ENCODE data around the gene SNX5.

DNA sequence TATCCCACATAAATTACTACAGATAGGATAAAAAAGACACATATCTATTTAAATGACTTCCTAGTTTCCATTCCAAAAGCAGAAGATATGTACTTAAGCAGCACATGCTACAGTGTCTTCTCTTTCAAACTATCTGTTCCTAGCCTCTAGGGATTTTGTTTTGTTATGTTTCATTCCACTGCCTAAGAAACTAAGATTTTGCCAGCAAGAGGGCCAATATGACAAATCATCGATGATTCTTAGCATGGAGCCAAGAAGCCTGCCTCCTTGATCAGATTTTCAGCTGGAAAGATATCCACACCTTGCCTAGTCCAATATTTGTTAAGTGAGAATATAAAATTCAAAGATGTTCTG is 7.0 kb downstream of the SNX5 start:
- TF ChIP-seq, protein P1, sequence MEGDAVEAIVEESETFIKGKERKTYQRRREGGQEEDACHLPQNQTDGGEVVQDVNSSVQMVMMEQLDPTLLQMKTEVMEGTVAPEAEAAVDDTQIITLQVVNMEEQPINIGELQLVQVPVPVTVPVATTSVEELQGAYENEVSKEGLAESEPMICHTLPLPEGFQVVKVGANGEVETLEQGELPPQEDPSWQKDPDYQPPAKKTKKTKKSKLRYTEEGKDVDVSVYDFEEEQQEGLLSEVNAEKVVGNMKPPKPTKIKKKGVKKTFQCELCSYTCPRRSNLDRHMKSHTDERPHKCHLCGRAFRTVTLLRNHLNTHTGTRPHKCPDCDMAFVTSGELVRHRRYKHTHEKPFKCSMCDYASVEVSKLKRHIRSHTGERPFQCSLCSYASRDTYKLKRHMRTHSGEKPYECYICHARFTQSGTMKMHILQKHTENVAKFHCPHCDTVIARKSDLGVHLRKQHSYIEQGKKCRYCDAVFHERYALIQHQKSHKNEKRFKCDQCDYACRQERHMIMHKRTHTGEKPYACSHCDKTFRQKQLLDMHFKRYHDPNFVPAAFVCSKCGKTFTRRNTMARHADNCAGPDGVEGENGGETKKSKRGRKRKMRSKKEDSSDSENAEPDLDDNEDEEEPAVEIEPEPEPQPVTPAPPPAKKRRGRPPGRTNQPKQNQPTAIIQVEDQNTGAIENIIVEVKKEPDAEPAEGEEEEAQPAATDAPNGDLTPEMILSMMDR (IDR thresholded peaks at IDR 0.05), result no peak
- TF ChIP-seq POLR2A (IDR thresholded peaks at IDR 0.05), result no peak

Data from Peyer's patch (tissue), 4 donors.